Neural progenitor cell (in vitro differentiated cells): Measurements from ENCODE around the gene SERPINF2. TPM values are rescaled to one million over a fixed set of nuclear protein-coding genes. Genes with fewer than 3 reads are reported as not detected.
"Not testable (repeated sequence)": the region's sequence is repeated elsewhere in the genome, so short reads cannot be mapped to it uniquely, and the experiment has no call there.

Experiments
- DNase-seq: peaks from one replicate; pipeline ENCODE4 v3.0.0-alpha.2; 2016; ENCODE audit warnings: low spot score
- H2AFZ ChIP-seq: fragments of 200-600 bp; sonication (generic); replicated peaks from 2 replicates; pipeline ENCODE4 v1.6.1; 2016; ENCODE audit warnings: antibody characterized with exemption
- H3F3A ChIP-seq: fragments of 200-600 bp; sonication (generic); 2 replicates; pipeline ENCODE4 v1.6.1; 2016; ENCODE audit warnings: antibody characterized with exemption, low read depth
- H3K27ac ChIP-seq: fragments of 200-600 bp; sonication (generic); 2 replicates; pipeline ENCODE4 v1.5.1; 2016; ENCODE audit warnings: mild to moderate bottlenecking
- H3K27me3 ChIP-seq: fragments of 200-600 bp; sonication (generic); 2 replicates; pipeline ENCODE4 v1.6.1; 2016; ENCODE audit warnings: mild to moderate bottlenecking, moderate library complexity
- H3K36me3 ChIP-seq: fragments of 200-600 bp; sonication (generic); 2 replicates; pipeline ENCODE4 v1.5.1; 2016
- H3K4me1 ChIP-seq: fragments of 200-600 bp; sonication (generic); 2 replicates; pipeline ENCODE4 v1.6.1; 2016; ENCODE audit warnings: mixed run types
- H3K4me2 ChIP-seq: fragments of 200-600 bp; sonication (generic); 2 replicates; pipeline ENCODE4 v1.6.1; 2016
- H3K4me3 ChIP-seq: fragments of 200-600 bp; sonication (generic); 2 replicates; pipeline ENCODE4 v1.5.1; 2016
- H3K79me2 ChIP-seq: fragments of 200-600 bp; sonication (generic); 2 replicates; pipeline ENCODE4 v1.6.1; 2016; ENCODE audit warnings: low read depth
- H3K9ac ChIP-seq: fragments of 200-600 bp; sonication (generic); 2 replicates; pipeline ENCODE4 v1.6.1; 2016
- H3K9me3 ChIP-seq: fragments of 200-600 bp; sonication (generic); 2 replicates; pipeline ENCODE4 v1.5.1; 2016; ENCODE audit warnings: low read depth
- H4K20me1 ChIP-seq: fragments of 200-600 bp; sonication (generic); 2 replicates; pipeline ENCODE4 v1.6.1; 2016; ENCODE audit warnings: low read depth
- H3K27ac Mint-ChIP-seq: 3 replicates; pipeline ENCODE4 v1.8.0; 2021; ENCODE audit warnings: mixed read lengths
- H3K27me3 Mint-ChIP-seq: 2 replicates; pipeline ENCODE4 v1.8.0; 2022; ENCODE audit warnings: low read depth, mild to moderate bottlenecking, inconsistent platforms, moderate library complexity, mixed read lengths; ENCODE audit not compliant: insufficient read depth
- H3K36me3 Mint-ChIP-seq: 3 replicates; pipeline ENCODE4 v1.8.0; 2021; ENCODE audit warnings: mixed read lengths
- H3K4me1 Mint-ChIP-seq: 3 replicates; pipeline ENCODE4 v1.8.0; 2021; ENCODE audit warnings: mixed read lengths
- H3K4me3 Mint-ChIP-seq: 3 replicates; pipeline ENCODE4 v1.8.0; 2021; ENCODE audit warnings: mild to moderate bottlenecking, moderate library complexity, mixed read lengths
- H3K9me3 Mint-ChIP-seq: 3 replicates; pipeline ENCODE4 v1.8.0; 2020; ENCODE audit warnings: mixed read lengths
- EZH2 ChIP-seq: fragments of 200-600 bp; sonication (generic); IDR thresholded peaks from 2 replicates; pipeline ENCODE4 v1.6.1; 2017; ENCODE audit warnings: antibody characterized with exemption, mild to moderate bottlenecking, moderate library complexity
- EZH2phosphoT487 ChIP-seq: fragments of 200-600 bp; sonication (generic); IDR thresholded peaks from 2 replicates; pipeline ENCODE4 v1.6.1; 2017; ENCODE audit warnings: antibody characterized with exemption
- total RNA-seq: library from RNA; depleted of rRNA; stranded (reverse); fragments of >200 nt; gene quantifications from 2 replicates; pipeline ENCODE4 v1.2.3, GENCODE V29; 2015; ENCODE audit warnings: low replicate concordance
- TF ChIP-seq, protein P1 (sequence below): fragments of 200-600 bp; sonication (generic); IDR thresholded peaks from 2 replicates; pipeline ENCODE4 v1.5.1; 2017; ENCODE audit warnings: antibody characterized with exemption, mild to moderate bottlenecking

Gene SERPINF2
- total RNA-seq, 1 donor from 2014 or later: not detected

- TF ChIP-seq, protein P1, sequence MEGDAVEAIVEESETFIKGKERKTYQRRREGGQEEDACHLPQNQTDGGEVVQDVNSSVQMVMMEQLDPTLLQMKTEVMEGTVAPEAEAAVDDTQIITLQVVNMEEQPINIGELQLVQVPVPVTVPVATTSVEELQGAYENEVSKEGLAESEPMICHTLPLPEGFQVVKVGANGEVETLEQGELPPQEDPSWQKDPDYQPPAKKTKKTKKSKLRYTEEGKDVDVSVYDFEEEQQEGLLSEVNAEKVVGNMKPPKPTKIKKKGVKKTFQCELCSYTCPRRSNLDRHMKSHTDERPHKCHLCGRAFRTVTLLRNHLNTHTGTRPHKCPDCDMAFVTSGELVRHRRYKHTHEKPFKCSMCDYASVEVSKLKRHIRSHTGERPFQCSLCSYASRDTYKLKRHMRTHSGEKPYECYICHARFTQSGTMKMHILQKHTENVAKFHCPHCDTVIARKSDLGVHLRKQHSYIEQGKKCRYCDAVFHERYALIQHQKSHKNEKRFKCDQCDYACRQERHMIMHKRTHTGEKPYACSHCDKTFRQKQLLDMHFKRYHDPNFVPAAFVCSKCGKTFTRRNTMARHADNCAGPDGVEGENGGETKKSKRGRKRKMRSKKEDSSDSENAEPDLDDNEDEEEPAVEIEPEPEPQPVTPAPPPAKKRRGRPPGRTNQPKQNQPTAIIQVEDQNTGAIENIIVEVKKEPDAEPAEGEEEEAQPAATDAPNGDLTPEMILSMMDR: no peak
- H3K9me3 Mint-ChIP-seq: no peaks in the 10 kb centered on the region
- no peak overlapping the region for H2AFZ ChIP-seq
- no peak overlapping the region for H3K4me2 ChIP-seq
- no peak overlapping the region for H3K4me3 ChIP-seq
- no peak overlapping the region for H3K27ac Mint-ChIP-seq
- H3K4me1 ChIP-seq: peaks cover 4% of the 10 kb centered on the region
- no peak overlapping the region for H3K27ac ChIP-seq
- DNase-seq: no peak
- no peaks in the 10 kb centered on the region for H3F3A ChIP-seq
- H3K4me3 Mint-ChIP-seq: no peak overlapping the region
- H3K9me3 ChIP-seq: no peaks in the 10 kb centered on the region
- peaks cover 10% of the 10 kb centered on the region for H3K27me3 Mint-ChIP-seq
- H3K36me3 ChIP-seq: no peaks in the 10 kb centered on the region
- no peaks in the 10 kb centered on the region for H3K27me3 ChIP-seq
- H3K9ac ChIP-seq: no peak overlapping the region
- H3K4me1 Mint-ChIP-seq: peaks cover 8% of the 10 kb centered on the region
- H3K79me2 ChIP-seq: no peaks in the 10 kb centered on the region
- no peaks in the 10 kb centered on the region for H3K36me3 Mint-ChIP-seq
- no peaks in the 10 kb centered on the region for H4K20me1 ChIP-seq
Measured at GRCh38 chr17:1703063-1703462, 39.6 kb upstream of the SERPINF2 start.

- Histone ChIP-seq H3K36me3 (no peaks in the 10 kb centered on the region), H3K27me3 (peaks cover 14% of the 10 kb centered on the region), H3K79me2 (no peaks in the 10 kb centered on the region), H3K9me3 (no peaks in the 10 kb centered on the region), H4K20me1 (no peaks in the 10 kb centered on the region), H2AFZ (no peak overlapping the region), H3K9ac (no peak overlapping the region), H3K4me1 (peaks cover 10% of the 10 kb centered on the region), H3F3A (no peaks in the 10 kb centered on the region), H3K4me3 (no peak overlapping the region), H3K27ac (no peak overlapping the region), H3K4me2 (no peak overlapping the region)
- peaks cover 10% of the 10 kb centered on the region for H3K4me1 Mint-ChIP-seq
- H3K27ac Mint-ChIP-seq: no peak overlapping the region
- no peaks in the 10 kb centered on the region for H3K9me3 Mint-ChIP-seq
- peaks cover 9% of the 10 kb centered on the region for H3K27me3 Mint-ChIP-seq
- no peak overlapping the region for H3K4me3 Mint-ChIP-seq
- TF ChIP-seq EZH2: no peak
- TF ChIP-seq, protein P1: no peak
- TF ChIP-seq EZH2phosphoT487: no peak
- DNase-seq: no peak
- no peaks in the 10 kb centered on the region for H3K36me3 Mint-ChIP-seq
Measured at GRCh38 chr17:1705004-1705403, 37.7 kb upstream of the SERPINF2 start.

DNA sequence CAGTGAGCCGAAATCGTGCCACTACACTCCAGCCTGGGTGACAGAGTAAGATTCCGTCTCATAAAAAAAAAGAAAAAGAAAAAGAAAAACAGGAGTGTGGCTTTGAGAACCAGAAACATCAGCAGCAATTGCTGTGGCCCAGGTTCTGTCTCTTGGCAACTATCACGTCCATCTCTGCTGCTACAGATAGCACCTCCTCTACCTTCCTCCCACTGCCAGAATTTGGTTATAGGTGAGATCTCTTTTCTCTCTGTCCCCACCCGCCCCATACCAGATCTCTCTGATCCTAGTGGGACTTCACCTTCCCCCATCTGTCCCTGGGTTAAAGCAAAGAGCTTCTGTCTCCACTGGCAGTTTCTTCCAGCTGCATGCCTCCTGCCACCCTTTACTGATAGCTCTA is 35.6 kb upstream of the SERPINF2 start:
- no peak for DNase-seq
- H3K36me3 ChIP-seq: no peaks in the 10 kb centered on the region
- H3K9ac ChIP-seq: no peak overlapping the region
- no peak overlapping the region for H3K4me2 ChIP-seq
- H3K4me1 Mint-ChIP-seq: peaks cover 12% of the 10 kb centered on the region
- H3K27me3 ChIP-seq: peaks cover 33% of the 10 kb centered on the region
- H3K9me3 ChIP-seq: no peaks in the 10 kb centered on the region
- H3K27ac ChIP-seq: no peak overlapping the region
- H3K4me3 Mint-ChIP-seq: no peak overlapping the region
- H3K4me3 ChIP-seq: no peak overlapping the region
- H3F3A ChIP-seq: peaks cover 16% of the 10 kb centered on the region
- H3K36me3 Mint-ChIP-seq: no peaks in the 10 kb centered on the region
- H3K27me3 Mint-ChIP-seq: peaks cover 12% of the 10 kb centered on the region
- H3K79me2 ChIP-seq: no peaks in the 10 kb centered on the region
- TF ChIP-seq EZH2 (no peak), EZH2phosphoT487 (no peak)
- TF ChIP-seq, protein P1: no peak
- no peak overlapping the region for H2AFZ ChIP-seq
- H3K9me3 Mint-ChIP-seq: no peaks in the 10 kb centered on the region
- peaks cover 3% of the 10 kb centered on the region for H4K20me1 ChIP-seq
- peaks cover 16% of the 10 kb centered on the region for H3K4me1 ChIP-seq
- peak overlapping the region; percentile 9 for H3K27ac Mint-ChIP-seq

DNA sequence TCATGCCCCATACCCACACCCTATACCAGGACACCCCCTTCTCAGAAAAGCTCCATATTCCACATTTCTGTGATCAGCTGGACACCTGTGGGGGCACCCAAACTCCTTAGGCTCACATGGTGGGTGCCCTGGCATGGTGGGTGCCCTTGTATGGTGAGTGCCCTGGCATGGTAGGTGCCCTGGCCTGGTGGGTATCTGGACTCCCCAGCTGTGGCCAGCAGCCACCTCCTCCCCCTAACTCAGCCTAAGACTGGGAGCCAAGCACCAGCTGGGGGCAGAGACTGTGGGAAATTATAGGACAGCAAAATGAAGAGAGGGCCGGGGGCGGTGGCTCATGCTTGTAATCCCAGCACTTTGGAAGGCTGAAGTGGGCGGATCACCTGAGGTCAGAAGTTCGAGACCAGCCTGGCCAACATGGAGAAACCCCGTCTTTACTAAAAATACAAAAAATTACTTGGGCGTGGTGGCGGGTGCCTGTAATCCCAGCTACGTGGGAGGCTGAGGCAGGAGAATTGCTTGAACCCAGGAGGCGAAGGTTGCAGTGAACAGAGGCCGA is 33.8 kb upstream of the SERPINF2 start:
- H3K36me3 Mint-ChIP-seq, H3K9me3 ChIP-seq, H3K79me2 ChIP-seq, H3K9ac ChIP-seq, H3K9me3 Mint-ChIP-seq, H4K20me1 ChIP-seq, H2AFZ ChIP-seq, H3K27ac ChIP-seq, DNase-seq, H3K4me3 ChIP-seq, H3K36me3 ChIP-seq, H3K4me2 ChIP-seq, H3K27ac Mint-ChIP-seq: not testable (repeated sequence)
- H3K4me1 ChIP-seq: peaks cover 19% of the 10 kb centered on the region
- H3K4me1 Mint-ChIP-seq: peaks cover 18% of the 10 kb centered on the region
- peak overlapping the region; percentile 76 for H3K4me3 Mint-ChIP-seq
- H3K27me3 ChIP-seq: peaks cover 33% of the 10 kb centered on the region
- peaks cover 12% of the 10 kb centered on the region for H3K27me3 Mint-ChIP-seq
- peaks cover 23% of the 10 kb centered on the region for H3F3A ChIP-seq
